ENCODE measurements around the gene ARHGAP15.

- TF ChIP-seq CTCF (conservative IDR thresholded peaks at IDR 0.05; ENCODE audit: low read depth in 2 of 2) (no peak), POLR2AphosphoS5 (IDR thresholded peaks at IDR 0.05; ENCODE audit: low read depth) (no peak), ZNF462 (CRISPR knock-in tag; IDR thresholded peaks at IDR 0.05) (no peak), EZH2 (IDR thresholded peaks at IDR 0.05; ENCODE audit: low read depth, unreplicated experiment) (no peak), CREB1 (CRISPR knock-in tag; IDR thresholded peaks at IDR 0.05; ENCODE audit: low read depth) (no peak), REST (IDR thresholded peaks at IDR 0.05; ENCODE audit: unreplicated experiment) (no peak), EZH2phosphoT487 (IDR thresholded peaks at IDR 0.05; ENCODE audit: unreplicated experiment) (no peak), ZNF331 (CRISPR knock-in tag; IDR thresholded peaks at IDR 0.05; ENCODE audit: low read depth) (no peak), ZNF114 (CRISPR knock-in tag; IDR thresholded peaks at IDR 0.05) (no peak), STAT1 (IDR thresholded peaks at IDR 0.05; ENCODE audit: unreplicated experiment) (no peak), ETS1 (IDR thresholded peaks at IDR 0.05) (no peak), JUNB (IDR thresholded peaks at IDR 0.05; ENCODE audit: unreplicated experiment) (no peak)
Measured at GRCh38 chr2:143786026-143786765, 657.0 kb downstream of the ARHGAP15 start.

Measured in GM23338 (cell line).